DND-41 (cell line): ENCODE measurements around the gene SNAPC4.

Experiments used
- ATAC-seq: fragments of 200-7000 bp; cut with Tn5 transposase; 3 replicates; pipeline ENCODE4 v1.9.1; 2021; ENCODE audit warnings: low read depth; ENCODE audit not compliant: insufficient read depth
- DNase-seq: peaks from one replicate; pipeline ENCODE4 v3.0.0-alpha.2; 2020
- H2AFZ ChIP-seq: 2 replicates; pipeline ENCODE4 v1.6.0; 2012; ENCODE audit warnings: low read depth, low read length
- H3K27ac ChIP-seq: 2 replicates; pipeline ENCODE4 v1.5.1; 2012; ENCODE audit warnings: low read length, inconsistent platforms
- H3K27me3 ChIP-seq: fragments of 200-600 bp; sonication (generic); 2 replicates; pipeline ENCODE4 v1.6.0; 2012; ENCODE audit warnings: low read length, mild to moderate bottlenecking, inconsistent platforms; ENCODE audit not compliant: insufficient read depth, poor library complexity
- H3K36me3 ChIP-seq: 2 replicates; pipeline ENCODE4 v1.5.1; 2012; ENCODE audit warnings: low read length, inconsistent platforms; ENCODE audit not compliant: insufficient read depth
- H3K4me1 ChIP-seq: 2 replicates; pipeline ENCODE4 v1.5.1; 2012; ENCODE audit warnings: mild to moderate bottlenecking, low read length; ENCODE audit not compliant: insufficient read depth
- H3K4me2 ChIP-seq: 2 replicates; pipeline ENCODE4 v1.6.0; 2012; ENCODE audit warnings: mild to moderate bottlenecking, moderate library complexity, low read length, inconsistent platforms; ENCODE audit not compliant: insufficient read depth
- H3K4me3 ChIP-seq, 2 experiments: fragments of 200-600 bp in 1 of 2; shearing (Covaris generic) in 1 of 2; 2 replicates each; pipeline ENCODE4 v1.5.1; 2012 to 2016; ENCODE audit warnings: inconsistent platforms in 2 of 2, low read length in 2 of 2, mild to moderate bottlenecking in 2 of 2, low read depth in 1 of 2, moderate library complexity in 1 of 2
- H3K79me2 ChIP-seq: 2 replicates; pipeline ENCODE4 v1.6.0; 2012; ENCODE audit warnings: low read length, inconsistent platforms; ENCODE audit not compliant: insufficient read depth
- H3K9ac ChIP-seq: 2 replicates; pipeline ENCODE4 v1.6.0; 2012; ENCODE audit warnings: low read depth, mild to moderate bottlenecking, inconsistent platforms, low read length, moderate library complexity
- H3K9me3 ChIP-seq: 2 replicates; pipeline ENCODE4 v1.5.1; 2012; ENCODE audit warnings: low read length, moderate library complexity, mild to moderate bottlenecking, inconsistent platforms; ENCODE audit not compliant: insufficient read depth, severe bottlenecking
- H4K20me1 ChIP-seq: 2 replicates; pipeline ENCODE4 v1.6.0; 2012; ENCODE audit warnings: low read length; ENCODE audit not compliant: insufficient read depth
- EZH2 ChIP-seq: IDR thresholded peaks from 3 replicates; pipeline ENCODE4 v1.6.1; 2012; ENCODE audit warnings: borderline replicate concordance, low read depth, mild to moderate bottlenecking, moderate library complexity, low read length, inconsistent platforms; ENCODE audit not compliant: severe bottlenecking
- TF ChIP-seq, protein P1 (sequence below): IDR thresholded peaks from 2 replicates; pipeline ENCODE4 v1.5.1; 2012; ENCODE audit warnings: borderline replicate concordance, low read length, moderate library complexity, mild to moderate bottlenecking; ENCODE audit not compliant: poor library complexity, severe bottlenecking; ENCODE audit errors: extremely low read depth

Gene SNAPC4

DNA sequence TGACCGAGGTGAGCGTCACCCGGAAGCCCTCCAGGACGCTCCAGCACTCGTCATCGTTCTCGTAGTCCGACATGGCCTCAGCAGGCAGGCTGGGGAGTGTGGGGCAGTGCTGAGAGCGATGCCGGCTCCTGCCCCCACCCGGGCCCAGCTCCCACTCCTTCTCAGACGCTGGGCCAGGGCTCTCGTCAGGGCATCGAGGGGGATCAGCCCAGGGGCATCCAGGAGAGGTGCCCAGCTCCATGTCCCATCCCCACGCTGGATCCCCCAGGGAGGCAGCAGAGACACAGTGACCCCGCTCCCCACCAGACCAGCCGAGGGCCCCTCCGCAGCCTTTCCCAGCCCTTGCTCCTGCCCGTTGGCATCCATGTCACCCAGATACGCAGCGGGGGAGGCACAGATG, 28.0 kb downstream of the SNAPC4 start:
- Histone ChIP-seq H3K9me3 (no peaks in the 10 kb centered on the region), H3K36me3 (0 out of 2 replicates have a peak, but pooled peaks cover 4% of the 10 kb centered on the region), H2AFZ (no peak overlapping the region), H4K20me1 (peaks cover 22% of the 10 kb centered on the region), H3K79me2 (no peaks in the 10 kb centered on the region), H3K4me2 (no peak overlapping the region), H3K4me3 (no peak overlapping the region), H3K27ac (no peak overlapping the region), H3K9ac (no peak overlapping the region), H3K4me1 (no peaks in the 10 kb centered on the region), H3K27me3 (no peaks in the 10 kb centered on the region)
- ATAC-seq (no peak), DNase-seq (no peak)
- no peak for TF ChIP-seq EZH2
- TF ChIP-seq, protein P1, sequence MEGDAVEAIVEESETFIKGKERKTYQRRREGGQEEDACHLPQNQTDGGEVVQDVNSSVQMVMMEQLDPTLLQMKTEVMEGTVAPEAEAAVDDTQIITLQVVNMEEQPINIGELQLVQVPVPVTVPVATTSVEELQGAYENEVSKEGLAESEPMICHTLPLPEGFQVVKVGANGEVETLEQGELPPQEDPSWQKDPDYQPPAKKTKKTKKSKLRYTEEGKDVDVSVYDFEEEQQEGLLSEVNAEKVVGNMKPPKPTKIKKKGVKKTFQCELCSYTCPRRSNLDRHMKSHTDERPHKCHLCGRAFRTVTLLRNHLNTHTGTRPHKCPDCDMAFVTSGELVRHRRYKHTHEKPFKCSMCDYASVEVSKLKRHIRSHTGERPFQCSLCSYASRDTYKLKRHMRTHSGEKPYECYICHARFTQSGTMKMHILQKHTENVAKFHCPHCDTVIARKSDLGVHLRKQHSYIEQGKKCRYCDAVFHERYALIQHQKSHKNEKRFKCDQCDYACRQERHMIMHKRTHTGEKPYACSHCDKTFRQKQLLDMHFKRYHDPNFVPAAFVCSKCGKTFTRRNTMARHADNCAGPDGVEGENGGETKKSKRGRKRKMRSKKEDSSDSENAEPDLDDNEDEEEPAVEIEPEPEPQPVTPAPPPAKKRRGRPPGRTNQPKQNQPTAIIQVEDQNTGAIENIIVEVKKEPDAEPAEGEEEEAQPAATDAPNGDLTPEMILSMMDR: no peak

DNA sequence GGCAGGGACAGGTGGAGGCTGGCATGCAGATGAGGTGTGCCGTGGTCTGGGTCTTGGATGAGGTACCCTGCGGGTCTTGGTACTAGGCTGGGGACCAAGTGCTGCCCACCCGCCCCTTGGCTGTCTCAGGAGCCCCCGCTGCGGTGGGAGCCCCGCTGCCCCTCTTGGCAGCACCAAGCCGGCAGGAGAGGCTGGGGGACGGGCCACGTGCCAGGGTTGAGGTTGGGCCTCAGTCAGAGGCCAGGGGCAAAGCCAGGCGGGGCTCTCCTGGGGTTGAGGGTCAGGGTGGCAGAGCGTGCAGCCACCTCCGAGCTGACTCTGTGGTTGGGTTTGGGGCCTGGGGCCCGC, 28.5 kb downstream of the SNAPC4 start:
- Histone ChIP-seq H4K20me1 (peaks cover 27% of the 10 kb centered on the region), H2AFZ (no peak overlapping the region), H3K36me3 (0 out of 2 replicates have a peak, but pooled peaks cover 4% of the 10 kb centered on the region), H3K9ac (no peak overlapping the region), H3K79me2 (no peaks in the 10 kb centered on the region), H3K4me3 (no peak overlapping the region), H3K27ac (no peak overlapping the region), H3K4me1 (no peaks in the 10 kb centered on the region), H3K9me3 (no peaks in the 10 kb centered on the region), H3K4me2 (no peak overlapping the region), H3K27me3 (no peaks in the 10 kb centered on the region)
- no peak for DNase-seq
- no peak for ATAC-seq
- TF ChIP-seq EZH2: no peak
- TF ChIP-seq, protein P1: no peak

DNA sequence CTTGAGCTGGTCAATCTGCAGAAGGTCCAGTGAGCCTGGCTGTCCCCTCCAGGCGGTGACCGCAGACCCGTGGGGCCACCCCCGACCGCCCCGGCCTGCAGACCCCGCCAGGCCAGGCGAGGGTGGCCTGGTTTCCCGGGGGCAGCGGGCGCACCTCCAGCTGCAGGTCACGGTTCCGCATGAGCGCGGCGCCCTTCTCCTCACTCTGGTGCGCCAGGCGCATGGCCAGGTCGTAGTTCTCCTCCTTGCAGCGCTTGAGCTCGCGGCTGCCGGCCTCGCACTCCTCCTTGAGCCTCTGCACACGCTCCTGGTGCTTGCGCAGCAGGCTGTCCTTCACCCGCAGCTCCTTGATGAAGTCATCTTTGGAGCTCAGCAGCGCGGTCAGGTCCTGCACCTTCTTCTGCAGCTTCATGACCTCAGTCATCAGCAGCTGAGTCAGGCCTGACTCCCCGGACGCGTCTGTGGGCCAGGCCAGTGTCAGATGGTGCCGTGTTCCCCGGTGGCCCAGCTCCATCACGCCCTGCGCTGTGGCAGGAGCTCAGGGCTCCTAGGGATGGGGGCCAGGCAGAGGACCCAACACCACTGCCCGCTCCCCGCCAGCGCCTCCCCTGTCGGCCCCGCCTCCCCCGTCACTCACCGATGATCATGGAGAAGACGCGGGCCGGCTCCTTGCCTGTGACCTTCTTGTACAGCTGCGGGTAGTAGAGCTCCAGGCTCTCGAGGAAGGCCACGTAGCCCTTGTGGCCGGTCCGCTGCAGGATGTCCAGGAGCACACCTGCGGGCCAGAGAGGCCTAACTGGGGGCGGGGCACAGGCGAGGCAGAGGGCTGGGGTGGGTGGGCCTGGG, 29.1 kb downstream of the SNAPC4 start:
- Histone ChIP-seq H3K79me2 (peaks cover 2% of the 10 kb centered on the region; the same call in 1 of the 2 replicates), H4K20me1 (peaks cover 33% of the 10 kb centered on the region)

More for the DNA sequence above, 29.1 kb downstream of the SNAPC4 start:
- DNase-seq (no peak), ATAC-seq (no peak)
- Histone ChIP-seq H3K4me1 (no peaks in the 10 kb centered on the region), H2AFZ (no peak overlapping the region), H3K4me2 (no peak overlapping the region), H3K36me3 (peaks cover 9% of the 10 kb centered on the region; the same call in 1 of the 2 replicates), H3K9me3 (no peaks in the 10 kb centered on the region), H3K27ac (no peak overlapping the region), H3K27me3 (no peaks in the 10 kb centered on the region), H3K4me3 (no peak overlapping the region), H3K9ac (no peak overlapping the region)
- TF ChIP-seq, protein P1: no peak
- no peak for TF ChIP-seq EZH2
